HEK293T (cell line): ENCODE results near the gene SSTR5.

Experiments used
- CTCF ChIA-PET: fragments of 350-600 bp; formaldehyde crosslinking; extraction: SDS; loops from one replicate; lab custom pipeline; 2021; ENCODE audit warnings: antibody characterized with exemption, inconsistent platforms; lab: Yijun Ruan, JAX
- POLR2A ChIA-PET: fragments of 350-600 bp; formaldehyde crosslinking; extraction: SDS; loops from one replicate; lab custom pipeline; 2020; ENCODE audit warnings: antibody characterized with exemption, inconsistent platforms; lab: Yijun Ruan, JAX
- DNase-seq: peaks from one replicate; pipeline ENCODE4 v3.0.0; 2012; ENCODE audit warnings: mixed read lengths; ENCODE audit errors: extremely low spot score
- ARNT ChIP-seq: fragments of 450-650 bp; IDR thresholded peaks from 2 replicates; pipeline ENCODE4 v1.6.1; 2017; ENCODE audit warnings: mild to moderate bottlenecking
- BHLHE40 ChIP-seq: fragments of 450-650 bp; IDR thresholded peaks from 2 replicates; pipeline ENCODE4 v1.6.1; 2016; ENCODE audit warnings: mild to moderate bottlenecking, moderate library complexity, borderline replicate concordance
- CTBP1 ChIP-seq: fragments of 450-650 bp; IDR thresholded peaks from 2 replicates; pipeline ENCODE4 v1.6.1; 2016; ENCODE audit warnings: borderline replicate concordance
- ELF4 ChIP-seq: fragments of 450-650 bp; IDR thresholded peaks from 2 replicates; pipeline ENCODE4 v1.6.1; 2017; ENCODE audit warnings: antibody characterized with exemption
- FOXA1 ChIP-seq: fragments of 450-650 bp; IDR thresholded peaks from 2 replicates; pipeline ENCODE4 v1.6.1; 2016; ENCODE audit warnings: mild to moderate bottlenecking
- FOXK2 ChIP-seq: fragments of 450-650 bp; IDR thresholded peaks from 2 replicates; pipeline ENCODE4 v1.6.1; 2016; ENCODE audit warnings: mild to moderate bottlenecking
- FOXM1 ChIP-seq: fragments of 450-650 bp; IDR thresholded peaks from 2 replicates; pipeline ENCODE4 v1.6.1; 2017; ENCODE audit warnings: mild to moderate bottlenecking, borderline replicate concordance
- HDGF ChIP-seq: fragments of 450-650 bp; IDR thresholded peaks from 2 replicates; pipeline ENCODE4 v1.6.1; 2017; ENCODE audit warnings: antibody characterized with exemption, borderline replicate concordance
- L3MBTL2 ChIP-seq: fragments of 450-650 bp; conservative IDR thresholded peaks from 2 replicates; pipeline ENCODE4 v1.6.1; 2016; ENCODE audit warnings: mild to moderate bottlenecking
- LEF1 ChIP-seq: fragments of 450-650 bp; IDR thresholded peaks from 2 replicates; pipeline ENCODE4 v1.6.1; 2017; ENCODE audit warnings: mild to moderate bottlenecking, borderline replicate concordance
- NFRKB ChIP-seq: fragments of 450-650 bp; IDR thresholded peaks from 2 replicates; pipeline ENCODE4 v1.6.1; 2016; ENCODE audit warnings: mild to moderate bottlenecking, moderate library complexity
- SP1 ChIP-seq: fragments of 450-650 bp; IDR thresholded peaks from 2 replicates; pipeline ENCODE4 v1.6.1; 2017
- SUZ12 ChIP-seq: fragments of 450-650 bp; IDR thresholded peaks from 2 replicates; pipeline ENCODE4 v1.6.1; 2016; ENCODE audit warnings: mild to moderate bottlenecking
- TARDBP ChIP-seq: fragments of 450-650 bp; IDR thresholded peaks from 2 replicates; pipeline ENCODE4 v1.6.1; 2016
- ZNF384 ChIP-seq: fragments of 450-650 bp; IDR thresholded peaks from 2 replicates; pipeline ENCODE4 v1.6.1; 2016
- TF ChIP-seq, protein P1 (sequence below): fragments of 450-650 bp; IDR thresholded peaks from 2 replicates; pipeline ENCODE4 v1.6.1; 2016

SSTR5 gene

DNA sequence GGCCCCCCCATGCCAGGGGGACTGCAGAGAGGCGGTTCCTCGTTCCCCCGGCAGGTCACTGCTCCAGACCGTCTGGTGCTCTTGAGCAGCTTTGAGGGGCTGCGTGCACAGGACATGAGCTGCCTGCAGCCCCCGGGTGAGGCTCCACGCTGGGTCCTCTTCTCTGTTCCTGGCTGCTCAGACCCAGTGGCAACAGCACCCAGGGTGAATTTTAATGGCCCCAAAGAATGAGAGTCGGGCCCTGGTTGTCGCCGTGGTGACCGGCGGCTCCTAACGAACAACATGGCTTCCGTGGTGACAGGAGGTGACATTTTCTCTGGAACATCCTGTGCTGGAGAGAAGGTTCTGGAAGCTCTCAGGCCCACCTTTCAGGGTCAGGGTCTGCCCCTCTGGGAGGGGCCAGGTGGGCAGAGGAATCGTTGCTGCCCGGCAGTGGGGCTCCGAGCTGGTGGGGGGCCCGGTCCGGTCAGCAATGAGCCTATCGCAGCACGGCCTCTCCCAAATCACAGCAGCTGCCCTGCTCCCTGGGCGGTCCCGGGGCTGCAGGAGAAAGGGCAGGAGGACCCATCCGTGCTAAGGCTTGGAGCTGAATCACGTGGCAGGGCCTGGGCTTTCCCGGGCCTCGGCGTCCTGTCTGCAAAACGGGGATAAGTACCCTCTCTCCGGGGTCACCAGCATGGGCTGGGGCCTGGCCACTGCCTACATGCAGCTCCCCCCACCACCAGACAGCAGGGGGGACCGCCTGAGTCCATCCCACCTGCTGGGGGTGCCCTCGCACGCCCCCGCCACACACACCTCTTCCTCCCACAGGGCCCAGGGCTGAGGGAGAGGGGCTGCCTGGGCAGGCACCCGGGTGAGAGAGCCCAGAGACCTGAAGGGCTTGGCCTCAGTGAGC lies 26.9 kb downstream of the SSTR5 start:
- POLR2A ChIA-PET, result no interaction called here
- CTCF ChIA-PET, result interaction anchor here (1.1 to 1.8 kb wide), 2 partner anchors 42 to 43 kb away, joined by 5 read pairs; no protein-coding TSS in a partner anchor
- TF ChIP-seq, protein P1, sequence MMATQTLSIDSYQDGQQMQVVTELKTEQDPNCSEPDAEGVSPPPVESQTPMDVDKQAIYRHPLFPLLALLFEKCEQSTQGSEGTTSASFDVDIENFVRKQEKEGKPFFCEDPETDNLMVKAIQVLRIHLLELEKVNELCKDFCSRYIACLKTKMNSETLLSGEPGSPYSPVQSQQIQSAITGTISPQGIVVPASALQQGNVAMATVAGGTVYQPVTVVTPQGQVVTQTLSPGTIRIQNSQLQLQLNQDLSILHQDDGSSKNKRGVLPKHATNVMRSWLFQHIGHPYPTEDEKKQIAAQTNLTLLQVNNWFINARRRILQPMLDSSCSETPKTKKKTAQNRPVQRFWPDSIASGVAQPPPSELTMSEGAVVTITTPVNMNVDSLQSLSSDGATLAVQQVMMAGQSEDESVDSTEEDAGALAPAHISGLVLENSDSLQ, result no peak
- no peak for TF ChIP-seq SUZ12
- TF ChIP-seq TARDBP, result no peak
- no peak for TF ChIP-seq FOXK2
- TF ChIP-seq CTBP1, result no peak
- TF ChIP-seq HDGF, result no peak
- DNase-seq, result no peak

DNA sequence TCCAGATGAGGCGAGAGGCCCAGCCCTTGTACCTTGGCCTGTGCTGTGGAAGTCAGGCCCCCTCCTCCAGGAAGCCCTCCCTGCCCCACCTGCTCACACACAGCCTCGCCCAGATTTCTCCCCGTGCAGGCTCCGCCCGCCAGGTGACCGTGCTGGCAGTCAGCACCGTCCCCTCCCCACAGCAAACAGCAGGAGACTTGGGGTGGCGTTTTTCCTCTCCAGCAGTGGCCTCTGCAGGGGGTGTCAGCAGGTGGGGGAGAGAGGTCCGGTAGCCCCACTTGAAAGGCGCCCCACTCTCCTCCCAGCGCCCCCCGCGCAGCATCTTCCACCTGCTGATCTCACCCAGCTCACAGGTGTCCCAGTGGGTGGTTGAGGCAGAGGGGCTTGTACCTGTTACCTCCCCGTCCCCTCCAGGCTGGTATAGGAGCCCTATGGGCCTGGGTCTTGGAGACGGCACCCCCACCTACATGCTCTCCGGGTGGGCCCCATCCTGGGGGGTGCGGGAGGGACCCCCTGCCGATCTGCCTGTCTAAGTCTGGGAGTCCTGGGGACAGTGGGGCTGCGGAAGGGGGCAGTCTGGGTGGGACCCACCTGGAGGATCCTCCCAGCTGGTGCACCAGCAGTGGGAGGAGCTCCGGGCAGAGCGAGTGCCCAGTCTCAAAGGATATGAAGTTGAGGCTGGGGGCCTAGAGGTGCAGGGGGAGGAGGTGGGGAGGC lies 27.7 kb downstream of the SSTR5 start:
- no peak for TF ChIP-seq FOXM1
- no peak for TF ChIP-seq FOXA1
- POLR2A ChIA-PET, result no interaction called here
- CTCF ChIA-PET, result interaction anchor here (1.1 to 1.8 kb wide), 2 partner anchors 43 to 44 kb away, joined by 5 read pairs; no protein-coding TSS in a partner anchor
- no peak for DNase-seq

DNA sequence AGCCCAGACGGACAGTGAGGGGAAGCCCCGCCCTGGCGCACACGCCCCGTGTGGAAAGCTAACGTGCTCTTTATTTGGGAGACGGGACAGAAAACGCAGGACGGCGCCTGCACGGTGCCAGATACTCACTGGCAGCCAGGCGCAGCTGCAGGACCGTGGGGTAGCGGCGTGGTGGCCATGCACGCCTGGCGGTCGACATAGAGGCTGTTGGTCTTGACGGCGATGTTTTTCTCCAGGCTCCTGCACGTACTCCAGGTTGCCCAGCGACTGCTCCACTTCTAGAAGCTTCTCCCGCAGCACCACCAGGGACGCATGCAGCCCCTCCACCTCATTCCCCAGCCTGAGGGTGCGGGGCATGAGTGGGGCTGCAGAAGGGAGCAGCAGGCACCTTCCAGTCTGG lies 28.6 kb downstream of the SSTR5 start:
- POLR2A ChIA-PET, result no interaction called here
- no peak for TF ChIP-seq SUZ12
- no peak for DNase-seq
- CTCF ChIA-PET, result interaction anchor here (1.0 kb wide), 1 partner anchor 44 kb away, joined by 4 read pairs; no protein-coding TSS in a partner anchor

- ChIA-PET POLR2A (no interaction called here), CTCF (interaction anchor here (1.0 kb wide), 1 partner anchor 44 kb away, joined by 4 read pairs; no protein-coding TSS in a partner anchor)
- DNase-seq, result no peak
- TF ChIP-seq SP1, result no peak
Observed at GRCh38 chr16:1101573-1102332, 29.2 kb downstream of the SSTR5 start.

DNA sequence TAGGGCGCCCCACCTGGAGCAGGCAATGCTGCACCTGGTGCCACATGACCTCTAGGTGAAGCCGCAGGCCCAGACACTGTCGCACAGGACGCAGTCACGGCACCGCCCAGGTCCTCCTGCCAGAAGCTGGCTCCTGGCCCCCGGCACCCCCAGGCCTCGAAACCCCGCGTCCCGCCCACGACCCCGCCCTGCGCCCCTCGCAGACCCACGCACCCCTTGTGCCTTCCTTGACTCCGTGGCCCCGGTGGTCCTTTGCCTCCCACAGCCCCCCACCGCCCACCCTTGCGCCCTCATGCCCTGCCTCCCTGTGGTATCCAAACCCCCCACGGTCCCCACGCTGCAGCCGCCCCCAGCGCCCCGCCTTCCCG lies 29.8 kb downstream of the SSTR5 start:
- ChIA-PET CTCF (no interaction called here), POLR2A (no interaction called here)
- DNase-seq, result no peak
- no peak for TF ChIP-seq HDGF
- TF ChIP-seq ZNF384, result no peak
- TF ChIP-seq NFRKB, result no peak
- TF ChIP-seq LEF1, result no peak
- TF ChIP-seq ARNT, result no peak
- TF ChIP-seq TARDBP, result no peak
- no peak for TF ChIP-seq FOXK2
- TF ChIP-seq L3MBTL2, result no peak
- no peak for TF ChIP-seq CTBP1

DNA sequence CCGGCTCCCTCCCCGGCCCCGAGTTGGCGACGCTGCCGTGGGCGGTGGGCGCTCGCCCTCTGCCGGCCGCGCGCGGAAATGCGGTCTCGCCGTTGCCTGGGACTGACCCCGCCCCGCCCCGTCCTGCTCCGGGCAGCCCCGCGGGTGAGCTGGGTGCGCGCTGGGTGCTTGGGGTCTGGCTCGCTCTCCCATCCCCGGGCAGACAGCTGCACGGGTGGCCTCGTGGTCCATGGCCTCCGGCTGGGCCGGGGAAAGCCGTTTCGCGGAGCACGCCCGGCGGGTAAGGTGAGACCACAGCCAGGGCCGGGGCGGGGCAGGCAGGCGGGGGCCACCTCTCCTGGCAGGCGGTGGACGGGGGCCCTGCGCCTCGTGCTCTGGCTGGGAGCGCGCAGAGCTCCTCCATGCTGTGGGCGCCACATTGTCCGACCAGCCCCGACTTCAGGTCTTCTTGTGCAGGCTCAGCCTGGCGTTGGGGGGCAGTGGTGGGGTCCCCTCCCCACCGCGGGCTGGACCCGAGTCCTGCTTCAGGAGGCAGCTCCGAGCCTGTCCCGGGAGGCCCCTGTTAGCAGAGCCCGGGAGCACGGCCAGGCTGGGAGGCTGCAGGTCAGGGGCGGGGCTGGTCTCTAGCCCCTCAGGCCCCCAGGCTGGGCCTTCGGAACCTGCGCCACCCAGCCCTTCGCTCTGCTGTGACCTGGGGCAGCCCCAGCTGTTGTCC lies 30.5 kb downstream of the SSTR5 start:
- POLR2A ChIA-PET, result no interaction called here
- TF ChIP-seq ARNT (no peak), SP1 (no peak), NFRKB (no peak), FOXA1 (no peak), TARDBP (no peak), L3MBTL2 (no peak), ELF4 (no peak), HDGF (no peak), SUZ12 (no peak), LEF1 (no peak), CTBP1 (no peak), ZNF384 (no peak), FOXK2 (no peak), FOXM1 (no peak), BHLHE40 (no peak)
- TF ChIP-seq, protein P1, result no peak
- peak; percentile 83 for DNase-seq
- CTCF ChIA-PET, result interaction anchor here (0.8 to 1.1 kb wide), 2 partner anchors 19 to 43 kb away, joined by 3 to 4 read pairs; no protein-coding TSS in a partner anchor
